DMS114 treated with DMSO at 0.1 percent for 48 hours (cell line): ENCODE results near the gene CHST3.
"Not testable (repeated sequence)": the region's sequence is repeated elsewhere in the genome, so short reads cannot be mapped to it uniquely, and the experiment has no call there.

Experiments
- DNase-seq: peaks from one replicate; lab custom pipeline; 2025; ENCODE audit not compliant: unreplicated experiment; lab: John Stamatoyannopoulos, UW

Gene CHST3

GRCh38 chr10:71972746-71973695 is 8.8 kb downstream of the CHST3 start:
- DNase-seq: no peak

DNA sequence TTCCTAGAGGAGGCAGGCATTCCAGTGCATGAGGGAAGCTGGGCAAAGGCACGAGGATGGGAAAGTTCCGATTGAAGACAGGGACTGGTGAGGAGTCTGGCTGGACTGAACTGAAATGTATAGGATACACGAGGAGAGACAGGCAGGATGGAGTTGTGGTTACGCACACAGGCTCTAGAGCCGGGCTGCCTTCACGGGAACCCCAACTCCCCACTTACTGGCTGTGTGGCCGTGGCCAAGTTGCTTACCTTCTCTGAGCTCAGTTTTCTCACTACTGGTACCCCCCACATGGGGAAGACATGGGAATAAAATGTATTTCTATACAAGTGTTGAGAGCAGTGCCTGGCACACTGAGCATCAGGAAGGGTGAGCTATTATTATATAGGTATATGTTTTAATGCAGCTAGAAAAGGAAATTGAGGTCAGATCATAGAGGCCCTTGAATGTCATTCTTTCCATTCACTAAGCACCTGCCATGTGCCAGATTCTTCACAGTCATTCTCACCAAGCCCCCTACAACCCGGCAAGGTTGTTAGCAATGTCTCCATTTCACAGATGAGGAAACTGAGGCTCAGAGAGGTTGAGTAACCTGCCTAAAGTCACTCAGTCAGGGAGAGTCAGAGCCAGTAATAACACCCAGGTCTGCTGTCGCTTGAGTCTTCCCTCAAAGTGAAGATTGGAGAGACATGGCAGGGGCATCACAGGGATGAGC is 9.7 kb downstream of the CHST3 start:
- DNase-seq: no peak

DNA sequence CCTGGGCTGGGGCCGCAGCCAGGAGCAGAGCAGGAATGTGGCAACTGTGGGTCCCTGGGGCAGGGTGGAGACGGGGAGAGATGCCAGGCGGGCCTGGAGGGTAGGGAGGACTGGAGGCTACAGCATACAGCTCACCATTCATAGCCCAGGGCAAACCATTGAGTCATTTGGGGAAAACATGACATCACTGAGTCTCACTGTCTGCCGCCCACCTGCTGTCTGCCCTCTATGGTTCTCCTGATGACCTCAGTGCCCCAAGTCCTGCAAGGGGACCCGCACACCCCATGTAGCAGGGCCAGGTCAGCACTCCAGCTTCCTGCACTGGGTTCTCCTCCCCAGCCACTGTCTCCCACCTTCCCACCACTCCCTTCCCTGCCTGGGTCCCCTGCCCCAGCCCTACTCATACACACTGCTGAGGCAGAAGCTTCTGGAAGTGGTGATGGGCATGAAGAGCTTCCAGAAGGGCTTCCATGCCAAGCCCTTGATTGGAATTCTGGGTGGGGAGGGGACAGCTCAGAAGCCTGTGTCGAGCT is 10.4 kb downstream of the CHST3 start:
- no peak for DNase-seq

DNA sequence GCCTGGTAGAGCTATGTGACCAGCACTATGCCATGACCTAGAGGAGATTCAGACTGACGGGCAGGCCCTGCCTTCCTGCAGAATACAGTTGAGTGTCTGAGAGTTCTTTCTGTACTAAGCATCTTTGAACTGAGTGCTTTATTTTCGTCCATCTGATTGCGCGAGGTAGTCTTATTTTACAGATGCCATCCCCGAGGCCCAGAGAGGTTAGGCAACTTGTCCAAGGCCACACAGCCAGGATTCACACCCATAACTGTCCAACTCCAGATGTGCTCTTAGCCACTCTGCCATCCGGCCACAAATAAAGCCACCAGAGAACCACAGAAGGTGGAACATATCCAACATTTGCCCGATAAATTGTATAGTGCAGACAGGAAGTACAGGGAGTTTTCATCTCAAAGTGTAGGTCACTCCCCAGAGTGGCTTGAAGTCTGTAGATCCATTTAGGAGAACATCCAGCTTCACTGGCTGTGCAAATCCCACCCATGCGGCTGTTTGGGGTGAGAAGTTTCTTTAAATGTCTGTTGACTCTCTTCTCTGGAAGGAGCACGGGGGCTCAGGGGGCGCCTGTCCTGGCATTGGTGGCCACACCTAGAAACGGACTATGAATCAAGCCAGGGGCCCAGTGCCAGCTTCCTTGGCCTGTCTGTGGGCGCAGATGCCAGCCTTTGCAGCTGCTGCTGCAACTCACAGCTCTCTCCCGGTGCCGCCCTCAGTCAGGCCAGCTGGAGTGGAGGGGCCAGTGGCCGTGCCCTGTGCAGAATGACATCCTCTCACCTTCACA is 11.1 kb downstream of the CHST3 start:
- DNase-seq: no peak

GRCh38 chr10:71975871-71976725 is 11.9 kb downstream of the CHST3 start:
- DNase-seq: no peak

- DNase-seq: not testable (repeated sequence)
Measured at GRCh38 chr10:71977614-71977903, 13.4 kb downstream of the CHST3 start.

DNA sequence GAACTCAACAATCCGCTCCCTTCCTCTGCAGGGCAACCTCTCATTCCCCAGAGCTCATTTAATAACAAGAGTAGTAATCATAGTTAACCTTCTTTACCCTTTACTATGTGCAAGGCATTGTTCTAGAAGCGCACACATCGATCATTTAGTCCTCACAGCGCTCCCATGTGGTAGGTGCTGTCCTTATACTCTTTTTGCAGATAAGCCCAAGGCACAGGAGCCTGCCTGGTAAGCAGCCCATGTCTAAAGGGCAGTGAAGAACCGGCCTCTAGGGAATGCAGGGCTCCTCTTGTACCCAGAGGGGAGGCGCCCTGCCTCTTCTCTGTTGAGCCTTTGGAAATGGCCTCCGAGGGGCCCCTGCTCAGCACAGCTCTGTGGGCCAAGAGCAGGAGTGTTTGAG is 14.3 kb downstream of the CHST3 start:
- DNase-seq: no peak

GRCh38 chr10:71978988-71979691 is 14.9 kb downstream of the CHST3 start:
- no peak for DNase-seq

DNA sequence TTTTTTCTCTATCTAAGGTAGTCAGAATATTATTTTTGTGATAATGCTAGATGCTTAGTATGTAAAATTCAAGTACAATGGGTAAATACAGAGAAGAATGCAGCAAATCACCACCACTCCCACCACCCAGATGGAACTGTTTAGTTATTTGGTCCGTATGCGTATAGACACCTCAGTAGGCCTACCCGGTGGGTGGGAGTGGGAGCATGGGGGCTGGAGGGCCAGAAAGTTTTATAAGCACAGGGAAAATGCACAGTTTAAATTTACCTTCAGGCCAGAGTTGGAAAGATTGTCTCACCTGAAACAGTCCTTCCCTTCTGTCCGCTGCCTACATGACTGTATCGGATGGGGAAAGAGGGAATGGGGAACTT is 15.5 kb downstream of the CHST3 start:
- DNase-seq: no peak

DNA sequence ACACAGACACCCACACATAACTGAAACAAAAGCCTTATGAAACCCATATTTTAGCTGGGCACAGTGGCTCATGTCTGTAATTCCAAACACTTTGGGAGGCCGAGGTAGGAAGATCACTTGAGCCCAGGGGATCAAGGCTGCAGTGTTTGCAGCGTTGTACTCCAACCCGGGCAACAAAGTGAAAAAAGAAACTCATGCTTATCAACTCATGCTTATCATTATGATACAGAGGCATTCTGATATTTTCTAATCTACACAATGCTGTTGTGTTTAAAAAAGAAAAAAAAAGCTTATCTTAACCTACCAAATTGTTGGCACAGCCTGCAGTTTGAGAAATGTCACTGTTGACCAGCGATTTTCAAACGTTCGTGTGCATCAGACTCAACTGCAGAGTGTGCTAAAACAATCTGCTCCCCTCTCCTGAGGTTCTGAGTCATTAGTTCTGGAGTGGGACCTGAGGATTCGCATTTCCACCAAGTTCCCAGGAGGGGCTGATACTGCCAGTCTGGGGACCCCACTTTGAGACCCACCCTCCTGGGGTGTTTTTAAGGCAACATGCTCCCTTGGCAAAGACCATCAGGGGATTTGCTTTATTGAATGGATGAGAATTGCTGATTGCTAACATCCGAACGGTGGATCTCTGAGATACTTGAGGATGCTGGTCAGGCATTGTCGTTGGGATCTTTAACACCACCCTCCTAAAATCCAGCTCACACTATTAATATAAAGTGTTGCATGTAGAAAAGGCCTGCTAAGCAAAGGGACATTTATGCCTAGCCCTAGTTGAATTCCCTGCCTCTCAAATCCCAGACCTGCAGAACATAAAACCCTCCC is 16.2 kb downstream of the CHST3 start:
- no peak for DNase-seq

- DNase-seq: no peak
Measured at GRCh38 chr10:71981015-71981875, 17.1 kb downstream of the CHST3 start.

DNA sequence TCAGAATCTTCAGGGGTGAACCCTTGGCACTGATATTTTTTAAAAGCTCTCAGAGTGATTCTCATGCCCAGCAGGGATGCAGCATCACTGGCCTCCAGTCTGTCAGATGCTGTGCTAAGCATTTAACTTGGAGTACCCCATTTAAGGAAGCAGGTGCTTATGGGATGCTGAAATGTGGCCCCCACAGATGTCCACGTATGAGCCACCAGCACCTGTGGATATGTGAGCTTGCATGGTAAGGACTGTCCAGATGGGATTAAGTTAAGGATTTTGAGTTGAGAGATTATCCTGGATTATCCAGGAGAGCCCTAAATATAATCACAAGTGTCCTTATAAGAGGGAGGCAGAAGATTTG is 17.7 kb downstream of the CHST3 start:
- no peak for DNase-seq

- DNase-seq: no peak
Measured at GRCh38 chr10:71982269-71983178, 18.3 kb downstream of the CHST3 start.

- no peak for DNase-seq
Measured at GRCh38 chr10:71984126-71984808, 20.1 kb downstream of the CHST3 start.

DNA sequence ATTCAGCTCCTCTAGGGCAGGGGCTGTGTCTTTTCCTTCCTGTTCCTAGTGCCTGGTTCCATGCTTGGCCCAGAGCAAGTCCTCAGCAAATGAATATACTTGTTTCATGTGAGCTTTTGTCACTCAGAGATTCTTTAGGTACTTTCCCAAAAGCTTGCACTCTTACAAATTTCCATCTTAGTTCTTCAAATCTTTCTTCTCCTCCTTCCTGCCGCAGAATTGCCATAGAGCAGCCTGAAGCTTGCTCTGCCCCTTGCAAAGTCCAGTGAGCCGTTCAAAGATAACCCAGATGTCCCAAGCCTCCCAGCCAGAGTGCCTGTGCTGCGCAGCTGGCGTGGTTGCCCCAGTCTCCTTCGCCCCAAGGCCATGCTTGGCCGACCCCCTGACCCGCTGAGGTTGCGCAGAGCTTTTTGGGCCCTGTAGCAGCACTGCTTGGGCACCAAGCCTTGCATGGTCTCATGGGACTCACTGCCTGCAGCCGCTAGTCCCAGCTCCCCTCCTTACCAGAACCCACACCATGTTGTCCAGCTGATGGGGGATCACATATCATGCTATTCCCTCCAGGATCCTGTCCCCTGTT is 20.7 kb downstream of the CHST3 start:
- no peak for DNase-seq

GRCh38 chr10:71985542-71986250 is 21.5 kb downstream of the CHST3 start:
- no peak for DNase-seq
